Measurements from ENCODE around the gene RIPOR2. TPM values are rescaled to one million over a fixed set of nuclear protein-coding genes. Genes with fewer than 3 reads are reported as not detected.

Gene RIPOR2
- total RNA-seq, 1 experiment from 2014 or later = 5.0 TPM

DNA sequence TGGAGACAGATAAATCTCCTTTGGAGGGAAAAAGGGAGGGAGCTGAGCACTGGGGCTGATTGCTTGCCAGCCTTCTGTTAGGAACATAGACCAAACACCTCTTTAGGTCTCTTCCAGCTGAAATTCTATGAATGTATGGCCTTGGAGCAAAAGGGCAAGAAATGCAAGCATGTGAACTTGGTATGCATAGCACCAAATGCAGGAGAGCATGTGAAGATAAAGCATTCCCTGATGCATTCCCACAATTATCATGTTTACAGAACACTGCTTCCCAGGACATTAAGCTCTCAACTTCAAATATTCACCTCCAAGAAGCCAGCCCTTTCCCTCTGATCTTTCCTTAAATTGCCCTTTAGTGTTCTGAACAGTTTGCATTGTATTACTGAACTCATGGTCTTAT is 15.6 kb downstream of the RIPOR2 start:
- no peak overlapping the region for H3K4me2 ChIP-seq (ENCODE audit: insufficient read depth, insufficient read length, low read length)

More for the DNA sequence above, 15.6 kb downstream of the RIPOR2 start:
- no peak overlapping the region for H2BK12ac ChIP-seq (ENCODE audit: insufficient read length, low read depth, low read length)
- no peak overlapping the region for H4K91ac ChIP-seq (ENCODE audit: insufficient read length, low read depth, low read length)
- no peaks in the 10 kb centered on the region for H3K9me3 ChIP-seq (ENCODE audit: control insufficient read depth, low read depth, low read length)
- no peak overlapping the region for H4K8ac ChIP-seq (replicated peaks; ENCODE audit: insufficient read length, low read depth, low read length)
- peaks cover 3% of the 10 kb centered on the region; the same call in 1 of the 2 replicates for H3K79me2 ChIP-seq (ENCODE audit: insufficient read depth, low read length)
- H3K23ac ChIP-seq (ENCODE audit: insufficient read length, low read depth, low read length) = no peak overlapping the region
- no peak overlapping the region for H2BK5ac ChIP-seq (ENCODE audit: insufficient read length, low read length)
- H4K20me1 ChIP-seq (ENCODE audit: control insufficient read depth, insufficient read depth, insufficient read length) = no peaks in the 10 kb centered on the region
- no peak overlapping the region for H3K14ac ChIP-seq (ENCODE audit: insufficient read depth, low read length)
- no peaks in the 10 kb centered on the region; the same call in 1 of the 2 replicates for H3K27me3 Mint-ChIP-seq (ENCODE audit: low read depth)
- H3K27me3 ChIP-seq (ENCODE audit: insufficient read depth, low read length) = no peaks in the 10 kb centered on the region
- peaks cover 23% of the 10 kb centered on the region; the same call in 1 of the 2 replicates for H3K4me1 ChIP-seq (ENCODE audit: insufficient read depth, low read length)
- TF ChIP-seq, protein P1, sequence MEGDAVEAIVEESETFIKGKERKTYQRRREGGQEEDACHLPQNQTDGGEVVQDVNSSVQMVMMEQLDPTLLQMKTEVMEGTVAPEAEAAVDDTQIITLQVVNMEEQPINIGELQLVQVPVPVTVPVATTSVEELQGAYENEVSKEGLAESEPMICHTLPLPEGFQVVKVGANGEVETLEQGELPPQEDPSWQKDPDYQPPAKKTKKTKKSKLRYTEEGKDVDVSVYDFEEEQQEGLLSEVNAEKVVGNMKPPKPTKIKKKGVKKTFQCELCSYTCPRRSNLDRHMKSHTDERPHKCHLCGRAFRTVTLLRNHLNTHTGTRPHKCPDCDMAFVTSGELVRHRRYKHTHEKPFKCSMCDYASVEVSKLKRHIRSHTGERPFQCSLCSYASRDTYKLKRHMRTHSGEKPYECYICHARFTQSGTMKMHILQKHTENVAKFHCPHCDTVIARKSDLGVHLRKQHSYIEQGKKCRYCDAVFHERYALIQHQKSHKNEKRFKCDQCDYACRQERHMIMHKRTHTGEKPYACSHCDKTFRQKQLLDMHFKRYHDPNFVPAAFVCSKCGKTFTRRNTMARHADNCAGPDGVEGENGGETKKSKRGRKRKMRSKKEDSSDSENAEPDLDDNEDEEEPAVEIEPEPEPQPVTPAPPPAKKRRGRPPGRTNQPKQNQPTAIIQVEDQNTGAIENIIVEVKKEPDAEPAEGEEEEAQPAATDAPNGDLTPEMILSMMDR (conservative IDR thresholded peaks at IDR 0.05) = no peak
- H3K79me1 ChIP-seq (ENCODE audit: insufficient read depth, low read depth, low read length, poor library complexity, severe bottlenecking) = peaks cover 1% of the 10 kb centered on the region
- H4K5ac ChIP-seq (ENCODE audit: insufficient read length, low read depth, low read length) = no peak overlapping the region
- H3K36me3 Mint-ChIP-seq (ENCODE audit: insufficient read depth in 1 of 3, low read depth in 3 of 3) = peaks cover 0 to 2% (median 0%) of the 10 kb centered on the region in 3 experiments; a peak in 2 of 7 replicates
- no peak overlapping the region for H3K4ac ChIP-seq (ENCODE audit: low read depth, low read length)
- no peaks in the 10 kb centered on the region for H3K23me2 ChIP-seq (ENCODE audit: insufficient read length, low read depth, low read length, poor library complexity, severe bottlenecking)
- no peak overlapping the region for H2AFZ ChIP-seq (ENCODE audit: low read length)
- H3K27ac Mint-ChIP-seq = peak overlapping the region in 2 of 3 experiments; percentile 64 to 74; a peak in 3 of 7 replicates
- H2BK15ac ChIP-seq (ENCODE audit: low read depth, low read length) = no peak overlapping the region
- no peak overlapping the region for H3T11ph ChIP-seq (ENCODE audit: low read length)
- peaks cover 46 to 54% of the 10 kb centered on the region in 2 experiments for H3K4me1 Mint-ChIP-seq
- H3K9ac ChIP-seq (ENCODE audit: extremely low read depth, insufficient read length, low read length) = no peak overlapping the region
- no peak overlapping the region for H2BK20ac ChIP-seq (ENCODE audit: low read depth, low read length, poor library complexity, severe bottlenecking)
- no peak for DNase-seq
- no peak overlapping the region for H3K27ac ChIP-seq (ENCODE audit: insufficient read length, low read depth, low read length)
- H3K18ac ChIP-seq (ENCODE audit: insufficient read length, low read depth, low read length) = no peak overlapping the region
- H3K56ac ChIP-seq (ENCODE audit: insufficient read length, low read depth, low read length) = no peak overlapping the region
- H3K9me3 Mint-ChIP-seq = no peaks in the 10 kb centered on the region
- H3K4me3 Mint-ChIP-seq = peak overlapping the region in 1 of 2 experiments; percentile 27; a peak in 1 of 5 replicates
- no peak overlapping the region for H2AK5ac ChIP-seq (ENCODE audit: insufficient read length, low read length)
- H2BK120ac ChIP-seq (ENCODE audit: low read depth, low read length, poor library complexity, severe bottlenecking) = no peak overlapping the region

Data from H9 (cell line).